ENCODE measurements around the gene TP53TG3D.
"Not testable (repeated sequence)": the region's sequence is repeated elsewhere in the genome, so short reads cannot be mapped to it uniquely, and the experiment has no call there.

The TP53TG3D gene, protein sequence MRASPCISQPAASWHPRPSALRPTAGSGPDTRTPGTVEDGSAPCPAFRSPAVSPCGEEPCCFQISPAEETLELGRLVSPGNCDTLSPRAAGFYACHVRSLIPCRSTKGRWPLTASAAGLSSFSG

DNA sequence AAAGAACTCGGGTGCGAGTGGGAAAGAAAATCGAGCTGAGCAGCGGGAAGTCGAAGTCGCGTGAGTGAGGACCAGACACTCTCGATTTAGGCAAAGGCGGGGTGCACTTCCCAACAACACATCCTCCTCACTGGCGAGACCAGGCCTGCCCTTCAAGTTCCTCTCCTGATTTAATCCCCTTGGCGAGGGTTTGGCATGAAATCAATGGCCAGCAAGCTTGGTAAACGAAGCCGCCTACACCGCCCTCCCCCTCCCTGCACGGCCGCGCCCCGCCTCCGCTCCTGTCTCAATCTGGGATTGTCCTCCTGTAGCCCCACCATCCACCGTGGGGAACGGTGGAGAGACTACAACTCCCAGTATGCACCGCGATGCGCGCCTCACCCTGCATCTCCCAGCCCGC, at the start of gene TP53TG3D:
Gene TP53TG3D (plus strand): TSS at position 301 of the 400 bp plus-strand sequence. CDS start 68 bp downstream, at position 369.
- not testable (repeated sequence) for DNase-seq

DNA sequence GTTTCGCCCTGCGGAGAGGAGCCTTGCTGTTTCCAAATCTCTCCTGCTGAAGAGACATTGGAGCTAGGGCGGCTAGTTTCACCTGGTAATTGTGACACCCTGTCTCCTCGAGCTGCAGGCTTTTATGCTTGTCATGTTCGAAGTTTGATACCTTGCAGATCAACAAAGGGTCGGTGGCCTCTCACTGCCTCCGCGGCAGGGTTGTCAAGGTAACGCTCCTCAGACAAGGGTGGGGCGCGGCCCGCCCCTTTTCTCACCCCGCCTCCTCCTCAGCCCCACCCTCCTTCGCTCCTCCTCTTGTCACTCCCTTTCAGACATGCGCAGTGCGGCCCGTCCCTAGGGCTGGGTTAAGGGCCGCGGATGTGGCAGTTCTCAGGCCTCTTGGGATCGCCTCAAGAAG, 421 bp downstream of the TP53TG3D start:
- DNase-seq, result peak; percentile 30

- DNase-seq, result not testable (repeated sequence)
Observed at GRCh38 chr16:32261526-32261925, 8.4 kb downstream of the TP53TG3D start.

DNA sequence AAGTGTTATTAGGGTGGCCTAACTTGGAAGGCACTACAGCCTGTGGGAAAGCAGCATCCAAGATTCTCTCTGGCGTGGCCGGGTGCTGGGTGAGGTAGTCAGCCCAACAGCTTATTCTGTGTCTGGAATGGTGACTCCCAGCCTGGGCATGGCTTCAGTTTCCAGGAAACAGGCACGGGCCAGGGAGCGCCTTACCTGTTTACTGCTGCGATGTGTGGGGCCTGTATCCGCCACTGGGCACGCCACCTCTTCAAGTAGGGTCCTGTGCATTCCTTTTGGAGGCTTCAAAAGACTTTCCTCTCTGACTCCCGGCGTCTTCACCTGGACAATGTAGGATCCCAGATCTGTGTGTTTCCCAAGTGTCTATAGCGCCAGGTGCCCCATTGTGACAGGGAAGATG, 10.5 kb downstream of the TP53TG3D start:
- not testable (repeated sequence) for DNase-seq

DNA sequence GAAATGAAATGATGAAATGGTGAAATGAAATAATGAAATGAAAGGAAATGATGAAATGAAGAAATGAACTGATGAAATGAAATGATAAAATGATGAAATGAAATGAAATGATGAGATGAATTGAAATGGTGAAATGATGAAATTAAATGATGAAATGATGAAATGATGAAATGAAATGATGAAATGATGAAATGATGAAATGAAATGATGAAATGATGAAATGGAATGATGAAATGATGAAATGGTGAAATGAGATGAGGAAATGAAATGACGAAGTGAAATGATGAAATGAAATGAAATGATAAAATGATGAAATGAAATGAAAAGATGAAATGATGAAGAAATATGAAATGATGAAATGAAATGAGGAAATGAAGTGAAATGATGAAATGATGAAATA, 28.8 kb downstream of the TP53TG3D start:
- DNase-seq, result not testable (repeated sequence)

- DNase-seq, result not testable (repeated sequence)
Observed at GRCh38 chr16:32283024-32283423, 29.9 kb downstream of the TP53TG3D start.

DNA sequence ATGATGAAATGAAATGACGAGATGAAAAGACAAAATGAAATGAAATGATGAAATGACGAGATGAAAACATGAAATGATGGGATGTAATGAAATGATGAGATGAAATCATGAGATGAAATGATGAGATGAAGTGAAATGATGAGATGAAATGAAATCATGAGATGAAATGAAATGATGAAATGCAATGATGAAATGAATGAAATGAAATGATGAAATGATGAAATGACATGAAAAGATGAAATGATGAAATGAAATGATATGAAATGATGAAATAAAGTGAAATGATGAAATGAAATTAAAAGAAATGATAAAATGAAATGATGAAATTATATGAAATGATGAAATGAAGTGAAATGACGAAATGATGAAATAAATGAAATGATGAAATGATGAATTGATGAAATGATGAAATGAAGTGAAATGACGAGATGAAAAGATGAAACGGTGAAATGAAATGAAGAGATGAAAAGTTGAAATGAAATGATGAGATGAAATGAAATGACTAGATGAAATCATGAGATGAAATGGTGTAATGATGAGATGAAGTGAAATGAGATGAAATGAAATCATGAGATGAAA, 30.9 kb downstream of the TP53TG3D start:
- not testable (repeated sequence) for DNase-seq

DNA sequence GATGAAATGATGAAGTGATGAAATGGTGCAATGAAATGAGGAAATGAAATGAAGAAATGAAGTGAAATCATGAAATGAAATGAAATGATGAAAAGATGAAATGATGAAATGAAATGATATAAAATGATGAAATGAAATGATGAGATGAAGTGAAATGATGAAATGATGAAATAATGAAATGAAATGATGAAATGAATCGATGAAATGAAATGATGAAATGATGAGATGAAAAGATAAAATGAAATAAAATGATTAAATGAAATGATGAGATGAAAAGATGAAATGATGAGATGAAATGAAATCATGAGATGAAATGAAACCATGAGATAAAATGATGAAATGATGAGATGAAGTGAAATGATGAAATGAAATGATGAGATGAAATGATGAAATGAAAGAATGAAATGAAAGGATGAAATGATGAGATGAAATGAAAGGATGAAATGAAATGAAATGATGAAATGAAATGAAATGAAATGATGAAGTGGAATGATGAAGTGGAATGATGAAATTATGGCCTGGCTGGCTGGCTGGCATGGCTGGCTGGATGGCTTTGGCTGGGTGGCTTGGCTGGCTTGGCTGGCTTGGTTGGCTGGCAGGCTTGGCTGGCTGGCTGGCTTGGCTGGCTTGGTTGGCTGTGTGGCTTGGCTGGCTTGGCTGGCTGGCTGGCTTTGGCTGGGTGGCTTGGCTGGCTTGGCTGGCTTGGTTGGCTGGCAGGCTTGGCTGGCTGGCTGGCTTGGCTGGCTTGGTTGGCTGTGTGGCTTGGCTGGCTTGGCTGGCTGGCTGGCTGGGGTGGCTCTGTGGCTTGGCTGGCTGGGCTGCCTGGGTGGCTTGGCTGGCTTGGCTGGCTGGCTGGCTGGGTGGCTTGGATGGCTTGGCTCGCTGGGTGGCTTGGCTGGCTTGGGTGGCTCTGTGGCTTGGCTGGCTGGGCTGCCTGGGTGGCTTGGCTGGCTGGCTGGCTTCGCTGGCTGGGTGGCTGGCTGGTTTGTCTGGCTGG, 32.0 kb downstream of the TP53TG3D start:
- not testable (repeated sequence) for DNase-seq

GRCh38 chr16:32286193-32286592, 33.1 kb downstream of the TP53TG3D start:
- not testable (repeated sequence) for DNase-seq

DNA sequence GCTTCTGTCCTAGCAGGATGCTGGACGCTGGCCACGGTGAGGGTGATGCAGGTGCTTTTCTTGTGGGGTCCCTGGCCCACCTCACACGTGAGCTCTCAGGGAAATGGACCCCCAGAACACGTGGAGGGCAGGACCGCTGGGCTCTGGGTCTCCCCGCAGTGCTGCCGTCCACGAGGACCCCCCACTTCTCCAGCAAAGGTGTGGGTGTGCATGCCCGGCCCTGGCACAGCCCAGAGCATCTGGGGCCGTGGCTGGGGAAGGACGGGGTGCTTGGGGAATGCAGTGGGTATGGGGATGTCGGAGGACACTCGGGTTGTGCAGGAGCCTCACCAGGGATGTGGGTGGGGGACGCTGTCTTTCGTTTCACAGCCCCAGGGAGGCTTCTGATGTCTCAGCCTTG, 34.7 kb downstream of the TP53TG3D start:
- not testable (repeated sequence) for DNase-seq

DNA sequence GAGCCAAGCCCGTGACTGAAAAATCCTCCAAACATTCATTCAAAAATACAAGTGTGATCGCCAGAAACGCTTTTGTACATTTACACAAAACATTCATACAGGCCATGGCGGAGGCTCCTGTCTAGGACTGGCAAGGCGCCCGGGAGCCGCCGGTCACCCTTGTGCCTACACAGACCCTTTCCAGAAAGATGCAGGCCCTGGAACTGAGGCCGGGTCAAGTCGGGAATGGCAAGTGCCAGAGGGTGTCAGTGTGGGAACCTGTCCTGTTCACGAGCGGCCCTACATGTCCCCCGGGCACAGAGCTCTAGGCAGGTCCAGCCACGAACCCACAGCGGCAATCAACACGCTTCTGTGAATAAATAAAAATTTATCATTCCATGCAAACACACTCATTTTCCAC, 36.1 kb downstream of the TP53TG3D start:
- DNase-seq, result not testable (repeated sequence)

DNA sequence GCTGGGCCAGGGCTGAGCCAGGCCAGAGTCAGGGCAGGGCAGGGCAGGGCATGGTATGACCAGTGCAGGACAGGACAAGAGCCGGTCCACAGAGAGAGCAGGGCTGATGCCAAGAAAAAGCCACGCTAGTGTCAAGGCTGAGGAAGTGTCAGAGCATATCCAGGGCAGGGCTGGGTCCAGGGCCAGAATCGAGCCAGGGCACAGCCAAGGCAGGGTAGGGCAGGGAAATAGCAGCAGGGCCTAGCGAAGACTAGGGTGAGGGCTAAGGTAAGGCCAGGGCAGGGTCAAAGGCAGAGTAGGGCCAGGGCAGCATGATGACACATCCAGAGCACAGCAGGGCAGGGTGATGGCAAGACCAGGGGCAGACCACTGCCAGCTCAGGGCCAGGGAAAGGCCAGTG, 49.7 kb downstream of the TP53TG3D start:
- not testable (repeated sequence) for DNase-seq

Data from stimulated activated CD4-positive, alpha-beta T cell treated with anti-CD3 and anti-CD28 coated beads, Interleukin-15, amount 100 ng/mL, for 24 hours (primary cell).